ENCODE data around the gene UBE2H. TPM values are rescaled to one million over a fixed set of nuclear protein-coding genes. Genes with fewer than 3 reads are reported as not detected.
A peak's percentile ranks its signal among the peaks of the same experiment; 100 is the strongest.

Gene UBE2H
- total RNA-seq, 1 donor: 29.9 TPM

GRCh38 chr7:129950933-129951225, 1.9 kb downstream of the UBE2H start:
- DNase-seq (ENCODE audit: low read depth in 2 of 3, low spot score in 2 of 3): no peak

GRCh38 chr7:129950191-129950932, 2.4 kb downstream of the UBE2H start:
- DNase-seq (ENCODE audit: low read depth in 2 of 3, low spot score in 2 of 3): no peak

GRCh38 chr7:129949292-129950133, 3.2 kb downstream of the UBE2H start:
- DNase-seq (ENCODE audit: low read depth in 2 of 3, low spot score in 2 of 3): no peak

- DNase-seq (ENCODE audit: low read depth in 2 of 3, low spot score in 2 of 3): peak; percentile 51 to 96 (median 89)
These were observed 3.9 kb downstream of the UBE2H start for GRCh38 chr7:129948877-129949291.

GRCh38 chr7:129948338-129948737, 4.4 kb downstream of the UBE2H start:
- DNase-seq (ENCODE audit: low read depth in 2 of 3, low spot score in 2 of 3): no peak

GRCh38 chr7:129947701-129948100, 5.1 kb downstream of the UBE2H start:
- no peak for DNase-seq (ENCODE audit: low read depth in 2 of 3, low spot score in 2 of 3)

- no peak for DNase-seq (ENCODE audit: low read depth in 2 of 3, low spot score in 2 of 3)
These were observed 5.7 kb downstream of the UBE2H start for GRCh38 chr7:129947049-129947448.

- DNase-seq (ENCODE audit: low read depth in 2 of 3, low spot score in 2 of 3): no peak
These were observed 6.5 kb downstream of the UBE2H start for GRCh38 chr7:129946282-129946681.

GRCh38 chr7:129943352-129943751, 9.4 kb downstream of the UBE2H start:
- DNase-seq (ENCODE audit: low read depth in 2 of 3, low spot score in 2 of 3): no peak

- DNase-seq (ENCODE audit: low read depth in 2 of 3, low spot score in 2 of 3): no peak
These were observed 12.4 kb downstream of the UBE2H start for GRCh38 chr7:129940329-129940728.

- no peak for DNase-seq (ENCODE audit: low read depth in 2 of 3, low spot score in 2 of 3)
These were observed 12.9 kb downstream of the UBE2H start for GRCh38 chr7:129939881-129940280.

- no peak for DNase-seq (ENCODE audit: low read depth in 2 of 3, low spot score in 2 of 3)
These were observed 19.1 kb downstream of the UBE2H start for GRCh38 chr7:129933627-129934026.

GRCh38 chr7:129926618-129927017, 26.1 kb downstream of the UBE2H start:
- no peak for DNase-seq (ENCODE audit: low read depth in 2 of 3, low spot score in 2 of 3)

- no peak for DNase-seq (ENCODE audit: low read depth in 2 of 3, low spot score in 2 of 3)
These were observed 27.3 kb downstream of the UBE2H start for GRCh38 chr7:129925416-129926002.

GRCh38 chr7:129924602-129925001, 28.2 kb downstream of the UBE2H start:
- DNase-seq (ENCODE audit: low read depth in 2 of 3, low spot score in 2 of 3): no peak

- no peak for DNase-seq (ENCODE audit: low read depth in 2 of 3, low spot score in 2 of 3)
These were observed 29.1 kb downstream of the UBE2H start for GRCh38 chr7:129923709-129924108.

GRCh38 chr7:129919492-129919891, 33.3 kb downstream of the UBE2H start:
- DNase-seq (ENCODE audit: low read depth in 2 of 3, low spot score in 2 of 3): no peak

- no peak for DNase-seq (ENCODE audit: low read depth in 2 of 3, low spot score in 2 of 3)
These were observed 33.8 kb downstream of the UBE2H start for GRCh38 chr7:129918922-129919321.

- DNase-seq (ENCODE audit: low read depth in 2 of 3, low spot score in 2 of 3): no peak
These were observed 34.8 kb downstream of the UBE2H start for GRCh38 chr7:129917934-129918333.

GRCh38 chr7:129914536-129915272, 38.1 kb downstream of the UBE2H start:
- no peak for DNase-seq (ENCODE audit: low read depth in 2 of 3, low spot score in 2 of 3)

- no peak for DNase-seq (ENCODE audit: low read depth in 2 of 3, low spot score in 2 of 3)
These were observed 39.3 kb downstream of the UBE2H start for GRCh38 chr7:129913428-129913827.

Measured in hematopoietic multipotent progenitor cell (in vitro differentiated cells).